NCI-H510A treated with DMSO at 0.1 percent for 48 hours (cell line): ENCODE results near the gene IGSF9.

Experiments used
- DNase-seq: peaks from one replicate; lab custom pipeline; 2025; lab: John Stamatoyannopoulos, UW

Gene IGSF9

GRCh38 chr1:159933347-159933746 is 12.1 kb downstream of the IGSF9 start:
- DNase-seq = no peak

DNA sequence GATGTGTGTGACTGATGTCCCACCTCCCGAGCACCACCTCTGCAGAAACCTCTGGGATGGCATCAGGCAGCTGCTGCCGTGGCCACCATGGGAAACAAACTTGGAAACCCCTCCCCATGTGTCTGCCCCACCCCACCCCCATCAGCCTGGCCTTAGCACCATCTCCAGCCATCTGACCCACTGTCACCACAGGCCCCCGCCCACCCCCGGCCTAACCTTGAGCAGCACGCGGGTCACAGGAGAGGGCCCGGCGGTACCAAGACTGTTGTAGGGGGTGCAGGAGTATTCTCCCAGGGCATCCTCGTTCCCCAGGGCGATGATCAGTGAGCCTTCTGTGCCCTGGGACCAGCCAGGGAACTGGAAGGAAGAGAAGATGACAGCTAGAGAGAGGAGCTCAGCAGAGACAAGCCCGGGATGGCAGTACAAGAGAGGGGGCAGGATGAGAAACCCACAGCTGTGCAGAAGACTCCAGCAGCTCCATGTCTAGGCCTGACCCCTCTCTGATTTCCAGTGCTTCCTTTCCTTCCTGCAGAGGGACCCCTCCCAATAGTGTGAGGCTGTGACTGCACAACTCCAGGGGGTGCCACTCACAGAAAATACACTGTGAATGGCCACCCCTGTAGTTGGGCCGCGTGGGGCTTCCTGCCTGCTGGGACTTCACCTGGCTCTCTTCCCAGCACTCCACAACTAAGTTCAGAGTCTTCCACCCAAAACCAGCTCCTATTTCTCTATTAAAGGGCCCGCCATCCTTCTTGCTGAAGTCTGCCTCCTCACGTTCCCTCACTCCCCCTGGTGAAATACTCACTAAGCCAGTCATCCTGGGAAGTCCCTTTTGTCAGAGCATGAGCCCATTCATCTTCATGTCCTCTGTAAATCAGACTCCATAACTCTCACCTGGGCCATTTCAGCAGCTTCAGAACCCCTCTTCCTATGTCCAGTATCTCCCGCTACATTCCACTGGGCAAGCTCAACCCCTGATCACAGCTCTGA is 12.8 kb downstream of the IGSF9 start:
- no peak for DNase-seq

DNA sequence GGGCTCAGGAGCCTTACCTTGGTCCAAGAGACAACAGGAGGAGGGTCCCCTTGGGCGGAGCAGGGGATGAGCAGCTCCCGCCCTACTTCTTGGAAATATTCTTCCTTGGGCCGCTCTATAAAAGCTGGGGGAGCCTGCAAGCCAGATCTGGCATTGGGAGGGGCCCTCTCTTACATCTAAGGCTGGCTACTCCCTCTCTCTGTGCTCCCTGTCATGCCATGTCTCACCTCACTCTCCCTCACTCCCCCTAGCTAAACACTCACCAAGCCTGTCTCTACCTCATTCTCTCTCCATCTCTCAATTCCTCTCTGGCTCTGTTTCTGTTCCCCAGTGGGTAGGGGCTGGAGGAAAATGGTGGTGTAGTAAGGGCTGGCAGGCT is 13.6 kb downstream of the IGSF9 start:
- DNase-seq = no peak

- DNase-seq = no peak
Observed at GRCh38 chr1:159931101-159931794, 14.2 kb downstream of the IGSF9 start.

DNA sequence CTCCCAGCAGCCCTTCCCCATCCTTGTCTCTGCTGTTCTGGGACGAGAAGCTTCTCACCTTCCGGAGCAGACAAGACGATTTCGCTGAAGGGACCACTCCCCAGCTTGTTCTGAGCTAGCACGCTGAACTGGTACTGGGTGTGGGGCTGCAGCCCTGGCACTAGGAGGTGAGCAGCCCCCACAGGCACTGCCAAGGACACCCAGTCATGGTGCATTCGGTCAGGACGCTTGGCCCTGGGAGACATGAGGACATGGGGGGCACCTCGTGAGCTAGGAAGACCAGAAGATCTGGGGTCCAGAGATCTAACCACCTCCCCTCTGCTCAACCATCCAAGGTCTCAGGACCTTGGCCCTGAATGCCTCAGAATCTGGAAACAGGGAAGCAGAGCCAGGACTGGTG is 14.8 kb downstream of the IGSF9 start:
- DNase-seq = no peak

GRCh38 chr1:159930216-159930615 is 15.2 kb downstream of the IGSF9 start:
- DNase-seq = no peak

- DNase-seq = no peak
Observed at GRCh38 chr1:159929155-159930051, 16.0 kb downstream of the IGSF9 start.

GRCh38 chr1:159928491-159929050 is 16.8 kb downstream of the IGSF9 start:
- DNase-seq = no peak

- no peak for DNase-seq
Observed at GRCh38 chr1:159927849-159928431, 17.5 kb downstream of the IGSF9 start.

GRCh38 chr1:159927211-159927848 is 18.1 kb downstream of the IGSF9 start:
- DNase-seq = no peak

- DNase-seq = no peak
Observed at GRCh38 chr1:159925719-159926078, 19.7 kb downstream of the IGSF9 start.

DNA sequence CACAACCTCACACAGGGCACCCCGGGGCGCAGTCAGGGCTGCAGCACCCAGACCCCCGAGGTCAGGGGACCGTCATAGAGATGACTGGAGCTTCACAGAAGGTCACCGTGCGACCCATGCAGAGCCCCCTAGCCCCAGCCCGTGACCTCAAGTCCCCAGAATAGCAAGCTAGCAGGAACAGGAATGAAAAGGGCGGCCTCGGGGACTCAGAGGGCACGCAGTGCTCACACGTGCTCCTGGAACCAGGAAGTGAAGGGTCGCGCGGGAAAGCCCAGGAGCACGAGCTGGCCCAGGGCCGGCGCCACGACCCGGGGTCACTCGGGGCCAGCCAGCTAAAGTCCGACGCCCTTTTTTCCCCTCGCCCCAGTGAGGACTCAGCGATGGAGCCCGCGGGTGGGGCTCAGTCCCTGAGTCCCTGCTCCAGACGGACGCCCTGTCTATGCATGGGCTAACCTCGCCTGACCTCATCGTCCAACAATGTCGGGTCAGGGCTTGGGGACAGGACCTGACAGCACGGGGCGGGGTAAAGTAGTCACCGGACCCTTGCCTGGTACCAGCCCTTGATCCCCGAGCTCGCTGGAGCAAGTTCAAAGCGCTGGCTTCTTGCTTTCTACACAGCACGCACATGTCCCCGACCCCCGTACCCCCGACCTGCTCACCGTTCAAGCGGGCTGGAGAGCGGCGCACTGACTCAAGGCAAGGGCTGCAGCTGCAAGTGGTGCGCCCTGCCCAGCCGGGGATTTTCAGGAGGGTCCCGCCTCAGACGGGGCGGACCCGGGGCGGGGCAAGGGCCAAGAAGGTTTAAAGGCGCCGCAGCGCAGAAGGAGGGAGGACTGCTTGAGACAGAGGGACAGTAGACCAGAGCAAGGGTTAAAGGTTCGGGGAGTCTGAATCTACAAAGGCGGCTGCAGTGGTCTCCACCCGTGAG is 20.4 kb downstream of the IGSF9 start, which contains the start of gene TAGLN2:
TSS of gene TAGLN2 (minus strand) at position 717 of the 928 bp plus-strand sequence. CDS start 4,998 bp downstream, outside the sequence.
- DNase-seq = peak; percentile 79

GRCh38 chr1:159924025-159924790 is 21.2 kb downstream of the IGSF9 start:
- no peak for DNase-seq

- DNase-seq = peak; percentile 73
Observed at GRCh38 chr1:159923203-159924024, 22.0 kb downstream of the IGSF9 start.

- DNase-seq = no peak
Observed at GRCh38 chr1:159922511-159923202, 22.8 kb downstream of the IGSF9 start.

DNA sequence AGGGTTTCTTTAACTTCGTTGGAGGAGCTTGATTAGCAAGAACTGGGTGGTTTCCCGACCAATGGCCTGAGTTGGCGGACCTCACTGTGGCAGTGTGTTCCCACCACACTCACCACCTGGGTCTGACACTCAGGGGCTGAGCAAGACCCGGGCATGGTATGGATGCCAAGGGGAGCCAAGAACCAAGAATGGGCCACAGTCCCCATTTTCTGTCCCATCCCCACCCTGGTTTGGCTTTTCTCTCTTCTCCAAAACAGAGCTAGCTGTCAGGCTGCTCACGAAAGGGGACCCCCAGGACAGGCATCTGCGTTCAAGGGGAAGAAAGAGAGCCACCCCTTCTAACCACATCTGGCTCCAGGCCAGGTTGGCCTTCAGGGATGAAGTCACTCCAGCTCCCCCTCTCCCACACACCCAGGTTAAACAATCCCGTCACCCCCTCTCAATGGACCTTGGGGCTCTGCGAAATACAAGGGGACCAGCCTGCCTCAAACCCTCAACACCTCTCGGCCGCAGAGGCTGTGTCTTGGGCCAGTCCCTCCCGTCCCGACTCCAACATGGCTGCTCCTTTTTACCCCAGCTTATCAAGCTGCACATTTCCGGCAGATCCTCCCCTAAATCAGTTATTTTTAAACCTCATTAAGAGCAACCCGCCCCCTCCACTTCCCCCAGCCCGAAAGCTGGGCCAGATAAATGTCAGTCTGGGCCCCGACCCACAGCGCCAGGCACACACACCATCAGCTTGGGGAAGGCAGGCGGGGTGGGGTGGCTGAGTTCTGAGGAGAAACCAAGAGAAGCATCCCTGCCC is 23.5 kb downstream of the IGSF9 start:
- DNase-seq = no peak

DNA sequence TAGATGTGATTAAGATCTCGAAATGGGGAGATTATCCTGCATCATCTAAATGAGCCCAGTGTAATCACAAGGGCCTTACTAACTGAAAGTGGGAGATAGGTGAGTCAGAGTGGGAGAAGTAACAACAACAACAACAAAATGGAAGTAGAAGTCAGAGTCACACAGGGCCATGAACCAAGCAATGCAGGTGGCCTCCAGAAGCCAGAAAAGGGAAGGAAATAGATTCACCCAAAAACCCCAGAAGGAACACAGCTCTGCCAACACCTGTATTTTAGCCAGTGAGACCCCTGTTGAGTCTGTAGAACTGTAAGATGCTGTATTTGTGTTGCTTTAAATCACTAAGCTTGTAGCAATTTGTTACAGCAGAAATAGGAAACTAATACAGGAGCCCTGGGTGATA is 24.2 kb downstream of the IGSF9 start:
- DNase-seq = no peak
